ENCODE measurements around the gene GTPBP3.

DNA sequence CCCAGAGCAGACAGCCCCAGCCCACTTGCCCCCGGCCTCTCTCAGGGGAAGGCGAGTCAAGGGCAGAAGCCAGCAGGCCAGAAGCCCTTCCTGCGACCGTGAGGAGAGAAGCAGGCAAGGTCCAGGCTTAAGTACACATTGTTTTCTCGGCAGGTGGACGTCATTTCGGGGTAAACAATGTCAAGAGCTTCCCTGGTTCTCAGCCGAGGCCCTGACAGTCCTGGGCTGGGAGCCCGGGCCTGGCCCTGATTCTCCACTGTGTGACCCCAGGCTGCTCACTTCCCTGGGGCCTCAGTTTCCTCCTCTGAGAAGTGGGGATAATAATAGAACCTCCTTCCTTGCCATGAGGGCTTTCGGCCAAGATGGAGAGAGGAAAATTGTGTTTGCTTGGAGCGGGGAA lies 20.4 kb downstream of the GTPBP3 start:
- TF ChIP-seq, protein P1, sequence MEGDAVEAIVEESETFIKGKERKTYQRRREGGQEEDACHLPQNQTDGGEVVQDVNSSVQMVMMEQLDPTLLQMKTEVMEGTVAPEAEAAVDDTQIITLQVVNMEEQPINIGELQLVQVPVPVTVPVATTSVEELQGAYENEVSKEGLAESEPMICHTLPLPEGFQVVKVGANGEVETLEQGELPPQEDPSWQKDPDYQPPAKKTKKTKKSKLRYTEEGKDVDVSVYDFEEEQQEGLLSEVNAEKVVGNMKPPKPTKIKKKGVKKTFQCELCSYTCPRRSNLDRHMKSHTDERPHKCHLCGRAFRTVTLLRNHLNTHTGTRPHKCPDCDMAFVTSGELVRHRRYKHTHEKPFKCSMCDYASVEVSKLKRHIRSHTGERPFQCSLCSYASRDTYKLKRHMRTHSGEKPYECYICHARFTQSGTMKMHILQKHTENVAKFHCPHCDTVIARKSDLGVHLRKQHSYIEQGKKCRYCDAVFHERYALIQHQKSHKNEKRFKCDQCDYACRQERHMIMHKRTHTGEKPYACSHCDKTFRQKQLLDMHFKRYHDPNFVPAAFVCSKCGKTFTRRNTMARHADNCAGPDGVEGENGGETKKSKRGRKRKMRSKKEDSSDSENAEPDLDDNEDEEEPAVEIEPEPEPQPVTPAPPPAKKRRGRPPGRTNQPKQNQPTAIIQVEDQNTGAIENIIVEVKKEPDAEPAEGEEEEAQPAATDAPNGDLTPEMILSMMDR (IDR thresholded peaks at IDR 0.05): no peak
- TF ChIP-seq, protein P2, sequence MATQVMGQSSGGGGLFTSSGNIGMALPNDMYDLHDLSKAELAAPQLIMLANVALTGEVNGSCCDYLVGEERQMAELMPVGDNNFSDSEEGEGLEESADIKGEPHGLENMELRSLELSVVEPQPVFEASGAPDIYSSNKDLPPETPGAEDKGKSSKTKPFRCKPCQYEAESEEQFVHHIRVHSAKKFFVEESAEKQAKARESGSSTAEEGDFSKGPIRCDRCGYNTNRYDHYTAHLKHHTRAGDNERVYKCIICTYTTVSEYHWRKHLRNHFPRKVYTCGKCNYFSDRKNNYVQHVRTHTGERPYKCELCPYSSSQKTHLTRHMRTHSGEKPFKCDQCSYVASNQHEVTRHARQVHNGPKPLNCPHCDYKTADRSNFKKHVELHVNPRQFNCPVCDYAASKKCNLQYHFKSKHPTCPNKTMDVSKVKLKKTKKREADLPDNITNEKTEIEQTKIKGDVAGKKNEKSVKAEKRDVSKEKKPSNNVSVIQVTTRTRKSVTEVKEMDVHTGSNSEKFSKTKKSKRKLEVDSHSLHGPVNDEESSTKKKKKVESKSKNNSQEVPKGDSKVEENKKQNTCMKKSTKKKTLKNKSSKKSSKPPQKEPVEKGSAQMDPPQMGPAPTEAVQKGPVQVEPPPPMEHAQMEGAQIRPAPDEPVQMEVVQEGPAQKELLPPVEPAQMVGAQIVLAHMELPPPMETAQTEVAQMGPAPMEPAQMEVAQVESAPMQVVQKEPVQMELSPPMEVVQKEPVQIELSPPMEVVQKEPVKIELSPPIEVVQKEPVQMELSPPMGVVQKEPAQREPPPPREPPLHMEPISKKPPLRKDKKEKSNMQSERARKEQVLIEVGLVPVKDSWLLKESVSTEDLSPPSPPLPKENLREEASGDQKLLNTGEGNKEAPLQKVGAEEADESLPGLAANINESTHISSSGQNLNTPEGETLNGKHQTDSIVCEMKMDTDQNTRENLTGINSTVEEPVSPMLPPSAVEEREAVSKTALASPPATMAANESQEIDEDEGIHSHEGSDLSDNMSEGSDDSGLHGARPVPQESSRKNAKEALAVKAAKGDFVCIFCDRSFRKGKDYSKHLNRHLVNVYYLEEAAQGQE (IDR thresholded peaks at IDR 0.05; ENCODE audit: insufficient read depth in 1 of 2, low read depth in 2 of 2, low read length in 1 of 2): no peak

All from Panc1 (cell line).